Effector memory CD4-positive, alpha-beta T cell (primary cell): Measurements from ENCODE around the gene ECE1.
"Not testable (repeated sequence)": the region's sequence is repeated elsewhere in the genome, so short reads cannot be mapped to it uniquely, and the experiment has no call there.

ENCODE experiments used
- DNase-seq, 3 donors: peaks; one replicate each; pipeline ENCODE4 v3.0.0-alpha.2; 2020
- H3K27ac ChIP-seq: 2 replicates; pipeline ENCODE4 v1.7.0; 2013; ENCODE audit warnings: mild to moderate bottlenecking, low read length, moderate library complexity; ENCODE audit not compliant: insufficient read depth, poor library complexity, severe bottlenecking
- H3K27me3 ChIP-seq: replicated peaks from 2 replicates; pipeline ENCODE4 v1.7.0; 2013; ENCODE audit warnings: mild to moderate bottlenecking, low read length; ENCODE audit not compliant: insufficient read depth, control insufficient read depth, poor library complexity, severe bottlenecking
- H3K36me3 ChIP-seq: 2 replicates; pipeline ENCODE4 v1.7.0; 2013; ENCODE audit warnings: mild to moderate bottlenecking, low read length, moderate library complexity; ENCODE audit not compliant: control insufficient read depth, insufficient read depth
- H3K4me1 ChIP-seq: 2 replicates; pipeline ENCODE4 v1.7.0; 2013; ENCODE audit warnings: low read length, mild to moderate bottlenecking; ENCODE audit not compliant: control insufficient read depth, insufficient read depth, poor library complexity, severe bottlenecking
- H3K4me3 ChIP-seq: 2 replicates; pipeline ENCODE4 v1.7.0; 2013; ENCODE audit warnings: low read length, low read depth, mild to moderate bottlenecking; ENCODE audit not compliant: insufficient read depth, poor library complexity, severe bottlenecking
- H3K9me3 ChIP-seq: 2 replicates; pipeline ENCODE4 v1.7.0; 2013; ENCODE audit warnings: mild to moderate bottlenecking, low read length, moderate library complexity; ENCODE audit not compliant: control insufficient read depth

ECE1 gene

GRCh38 chr1:21282020-21282419 is 8.2 kb downstream of the ECE1 start:
- H3K9me3 ChIP-seq: not testable (repeated sequence)
- Histone ChIP-seq H3K36me3 (peaks cover 23% of the 10 kb centered on the region), H3K4me1 (peaks cover 48% of the 10 kb centered on the region)

GRCh38 chr1:21280482-21280881 is 9.8 kb downstream of the ECE1 start:
- Histone ChIP-seq H3K4me3 (peak overlapping the region; percentile 15), H3K9me3 (no peaks in the 10 kb centered on the region), H3K27me3 (no peaks in the 10 kb centered on the region), H3K27ac (peak overlapping the region; percentile 59), H3K4me1 (peaks cover 48% of the 10 kb centered on the region), H3K36me3 (peaks cover 25% of the 10 kb centered on the region)
- DNase-seq: no peak

More at GRCh38 chr1:21282020-21282419, 8.2 kb downstream of the ECE1 start:
- H3K27me3 ChIP-seq, H3K27ac ChIP-seq, H3K4me3 ChIP-seq, DNase-seq: not testable (repeated sequence)

GRCh38 chr1:21280011-21280471 is 10.2 kb downstream of the ECE1 start:
- no peaks in the 10 kb centered on the region for H3K27me3 ChIP-seq
- H3K9me3 ChIP-seq: no peaks in the 10 kb centered on the region
- H3K27ac ChIP-seq: peak overlapping the region; percentile 59
- no peak for DNase-seq
- H3K4me1 ChIP-seq: peaks cover 48% of the 10 kb centered on the region
- peaks cover 25% of the 10 kb centered on the region for H3K36me3 ChIP-seq
- H3K4me3 ChIP-seq: peak overlapping the region; percentile 28

- Histone ChIP-seq H3K4me3 (peak overlapping the region; percentile 28), H3K27ac (peak overlapping the region; percentile 59), H3K27me3 (no peaks in the 10 kb centered on the region), H3K4me1 (peaks cover 48% of the 10 kb centered on the region), H3K9me3 (no peaks in the 10 kb centered on the region), H3K36me3 (peaks cover 23% of the 10 kb centered on the region)
- DNase-seq: no peak
These were observed 11.1 kb downstream of the ECE1 start for GRCh38 chr1:21278860-21279845.

GRCh38 chr1:21278208-21278859 is 11.9 kb downstream of the ECE1 start:
- no peaks in the 10 kb centered on the region for H3K9me3 ChIP-seq
- H3K36me3 ChIP-seq: peaks cover 25% of the 10 kb centered on the region
- H3K4me1 ChIP-seq: peaks cover 42% of the 10 kb centered on the region
- DNase-seq: no peak
- no peaks in the 10 kb centered on the region for H3K27me3 ChIP-seq
- no peak overlapping the region for H3K4me3 ChIP-seq
- H3K27ac ChIP-seq: peak overlapping the region; percentile 25

- Histone ChIP-seq H3K27ac (peak overlapping the region; percentile 25), H3K4me3 (no peak overlapping the region), H3K36me3 (peaks cover 32% of the 10 kb centered on the region), H3K9me3 (no peaks in the 10 kb centered on the region), H3K4me1 (peaks cover 41% of the 10 kb centered on the region), H3K27me3 (no peaks in the 10 kb centered on the region)
- DNase-seq: no peak
These were observed 13.1 kb downstream of the ECE1 start for GRCh38 chr1:21277180-21277579.

GRCh38 chr1:21272540-21272939 is 17.7 kb downstream of the ECE1 start:
- H3K27ac ChIP-seq: peak overlapping the region; percentile 8
- peaks cover 9% of the 10 kb centered on the region for H3K4me1 ChIP-seq
- H3K4me3 ChIP-seq: no peak overlapping the region
- peaks cover 65% of the 10 kb centered on the region for H3K36me3 ChIP-seq
- H3K27me3 ChIP-seq: no peaks in the 10 kb centered on the region
- no peaks in the 10 kb centered on the region for H3K9me3 ChIP-seq
- no peak for DNase-seq

- Histone ChIP-seq H3K27me3 (no peaks in the 10 kb centered on the region), H3K27ac (no peak overlapping the region), H3K36me3 (peaks cover 69% of the 10 kb centered on the region), H3K9me3 (no peaks in the 10 kb centered on the region), H3K4me1 (peaks cover 9% of the 10 kb centered on the region), H3K4me3 (no peak overlapping the region)
- no peak for DNase-seq
These were observed 18.7 kb downstream of the ECE1 start for GRCh38 chr1:21271550-21271949.

- Histone ChIP-seq H3K27ac (no peak overlapping the region), H3K4me1 (peaks cover 9% of the 10 kb centered on the region), H3K27me3 (no peaks in the 10 kb centered on the region), H3K9me3 (no peaks in the 10 kb centered on the region), H3K36me3 (peaks cover 82% of the 10 kb centered on the region), H3K4me3 (no peak overlapping the region)
- peak; percentile 64 to 74 (median 67) for DNase-seq
These were observed 20.1 kb downstream of the ECE1 start for GRCh38 chr1:21270086-21270689.
